ENCODE data around the gene TEKTIP1. TPM values are rescaled to one million over a fixed set of nuclear protein-coding genes. Genes with fewer than 3 reads are reported as not detected.

The TEKTIP1 gene
- total and polyA plus RNA-seq, 2 of the 4 experiments (the other 2 are of a cell fraction), result not detected

Small RNA genes lying within 50 kb of the gene (microRNA-seq; reads per million reads assigned to microRNA genes)
- gene AC005786.1 (ENCODE audit: insufficient read depth, insufficient read length), result not detected
- not detected for gene RF00212 (ENCODE audit: insufficient read depth, insufficient read length)

Small RNA genes lying within 50 kb of the gene (small RNA-seq; reads per million reads assigned to genes)
- gene AC005786.1 (0 reads per million in 5 experiments), gene RF00212 (0 reads per million in 5 experiments)

Other genes starting within 250 kb of the TEKTIP1 start
- gene NFIC, start 172.6 kb upstream of the TEKTIP1 start, total RNA-seq (2012; rRNA removed), result 21.9 and 26.9 TPM in 2 replicates
- 29.2 and 32.1 TPM in 2 replicates for gene NFIC, start 172.6 kb upstream of the TEKTIP1 start, polyA plus RNA-seq (2012; rRNA removed)
- gene SMIM24, start 58.6 kb upstream of the TEKTIP1 start, total RNA-seq (2012; rRNA removed), result not detected in 2 replicates
- not detected in 2 replicates for gene SMIM24, start 58.6 kb upstream of the TEKTIP1 start, polyA plus RNA-seq (2012; rRNA removed)
- not detected in 2 replicates for gene SMIM44, start 55.7 kb upstream of the TEKTIP1 start, total RNA-seq (2012; rRNA removed)
- gene SMIM44, start 55.7 kb upstream of the TEKTIP1 start, polyA plus RNA-seq (2012; rRNA removed), result not detected in 2 replicates
- 3.2 and 4.2 TPM in 2 replicates for gene DOHH, start 38.5 kb upstream of the TEKTIP1 start, total RNA-seq (2012; rRNA removed)
- 9.2 and 13.6 TPM in 2 replicates for gene DOHH, start 38.5 kb upstream of the TEKTIP1 start, polyA plus RNA-seq (2012; rRNA removed)
- gene FZR1, start 32.9 kb upstream of the TEKTIP1 start, total RNA-seq (2012; rRNA removed), result 21.5 and 24.4 TPM in 2 replicates
- 47.8 and 56.3 TPM in 2 replicates for gene FZR1, start 32.9 kb upstream of the TEKTIP1 start, polyA plus RNA-seq (2012; rRNA removed)
- gene MFSD12, start 18.4 kb downstream of the TEKTIP1 start, total RNA-seq (2012; rRNA removed), result 20.4 and 25.0 TPM in 2 replicates
- gene MFSD12, start 18.4 kb downstream of the TEKTIP1 start, polyA plus RNA-seq (2012; rRNA removed), result 77.2 and 85.1 TPM in 2 replicates
- 57.5 and 59.4 TPM in 2 replicates for gene HMG20B, start 33.8 kb downstream of the TEKTIP1 start, total RNA-seq (2012; rRNA removed)
- 63.8 and 76.9 TPM in 2 replicates for gene HMG20B, start 33.8 kb downstream of the TEKTIP1 start, polyA plus RNA-seq (2012; rRNA removed)
- under 0.01 TPM in 2 replicates for gene GIPC3, start 46.3 kb downstream of the TEKTIP1 start, total RNA-seq (2012; rRNA removed)
- gene GIPC3, start 46.3 kb downstream of the TEKTIP1 start, polyA plus RNA-seq (2012; rRNA removed), result 0.36 and 0.42 TPM in 2 replicates
- 0.28 and 0.36 TPM in 2 replicates for gene TBXA2R, start 67.7 kb downstream of the TEKTIP1 start, total RNA-seq (2012; rRNA removed)
- 2.3 and 3.6 TPM in 2 replicates for gene TBXA2R, start 67.7 kb downstream of the TEKTIP1 start, polyA plus RNA-seq (2012; rRNA removed)
- 10.8 and 12.8 TPM in 2 replicates for gene CACTIN, start 87.6 kb downstream of the TEKTIP1 start, total RNA-seq (2012; rRNA removed)
- 19.5 and 25.1 TPM in 2 replicates for gene CACTIN, start 87.6 kb downstream of the TEKTIP1 start, polyA plus RNA-seq (2012; rRNA removed)
- gene PIP5K1C, start 161.3 kb downstream of the TEKTIP1 start, total RNA-seq (2012; rRNA removed), result 10.8 and 13.6 TPM in 2 replicates
- gene PIP5K1C, start 161.3 kb downstream of the TEKTIP1 start, polyA plus RNA-seq (2012; rRNA removed), result 23.3 and 28.0 TPM in 2 replicates
- gene TJP3, start 169.2 kb downstream of the TEKTIP1 start, total RNA-seq (2012; rRNA removed), result not detected in 2 replicates
- not detected in 2 replicates for gene TJP3, start 169.2 kb downstream of the TEKTIP1 start, polyA plus RNA-seq (2012; rRNA removed)
- 8.6 and 9.5 TPM in 2 replicates for gene APBA3, start 222.5 kb downstream of the TEKTIP1 start, total RNA-seq (2012; rRNA removed)
- gene APBA3, start 222.5 kb downstream of the TEKTIP1 start, polyA plus RNA-seq (2012; rRNA removed), result 18.4 and 21.0 TPM in 2 replicates
- 55.9 and 68.6 TPM in 2 replicates for gene MRPL54, start 223.5 kb downstream of the TEKTIP1 start, total RNA-seq (2012; rRNA removed)
- 75.7 and 96.5 TPM in 2 replicates for gene MRPL54, start 223.5 kb downstream of the TEKTIP1 start, polyA plus RNA-seq (2012; rRNA removed)
- not detected in 2 replicates for gene RAX2, start 233.1 kb downstream of the TEKTIP1 start, total RNA-seq (2012; rRNA removed)
- not detected in 2 replicates for gene RAX2, start 233.1 kb downstream of the TEKTIP1 start, polyA plus RNA-seq (2012; rRNA removed)
- gene MATK, start 247.2 kb downstream of the TEKTIP1 start, total RNA-seq (2012; rRNA removed), result not detected in 2 replicates
- gene MATK, start 247.2 kb downstream of the TEKTIP1 start, polyA plus RNA-seq (2012; rRNA removed), result not detected in 2 replicates

Measured in IMR-90 (cell line).